Upper lobe of left lung (tissue), 6 donors: Measurements from ENCODE around the gene CCNJL. TPM values are rescaled to one million over a fixed set of nuclear protein-coding genes. Genes with fewer than 3 reads are reported as not detected.

Experiments used
- ATAC-seq, 2 donors: fragments of 200-7000 bp; cut with Tn5 transposase; one replicate each; pipeline ENCODE4 v1.9.1; 2022; ENCODE audit warnings: mild to moderate bottlenecking in 2 of 2, moderate library complexity in 2 of 2; ENCODE audit not compliant: low FRiP score in 2 of 2
- DNase-seq, 2 donors: peaks; one replicate each; pipeline ENCODE4 v3.0.0-alpha.2; 2019 to 2020
- H3K27ac ChIP-seq, 4 donors: fragments of 200-600 bp; sonication (generic); one replicate each; pipeline ENCODE4 v1.5.1; 2016 to 2019
- H3K27me3 ChIP-seq, 4 donors: fragments of 200-600 bp; sonication (generic); one replicate each; pipeline ENCODE4 v1.5.1; 2017 to 2019
- H3K36me3 ChIP-seq, 4 donors: fragments of 200-600 bp; sonication (generic); one replicate each; pipeline ENCODE4 v1.5.1; 2016 to 2019
- H3K4me1 ChIP-seq, 4 donors: fragments of 200-600 bp; sonication (generic); one replicate each; pipeline ENCODE4 v1.5.1; 2018 to 2019
- H3K4me3 ChIP-seq, 4 donors: fragments of 200-600 bp; sonication (generic); one replicate each; pipeline ENCODE4 v1.5.1; 2017 to 2019; ENCODE audit warnings: mild to moderate bottlenecking in 2 of 4, moderate library complexity in 1 of 4
- H3K9me3 ChIP-seq, 4 donors: fragments of 200-600 bp; sonication (generic); one replicate each; pipeline ENCODE4 v1.5.1; 2018 to 2019
- CTCF ChIP-seq, 6 experiments: fragments of 450-650 bp in 4 of 6; fragments of 200-600 bp in 2 of 6; sonication (generic) in 2 of 6; IDR thresholded peaks; one replicate each; pipeline ENCODE4 v1.5.1; 2016 to 2019; ENCODE audit warnings: antibody characterized with exemption in 6 of 6
- EP300 ChIP-seq, 4 donors: sonication (generic); formaldehyde crosslinking; IDR thresholded peaks; one replicate each; pipeline ENCODE4 v1.5.1; 2017; ENCODE audit warnings: antibody characterized with exemption in 4 of 4, control low read depth in 2 of 4
- POLR2A ChIP-seq, 4 donors: fragments of 450-650 bp; IDR thresholded peaks; one replicate each; pipeline ENCODE4 v1.5.1; 2016 to 2017; ENCODE audit warnings: antibody characterized with exemption in 4 of 4, mild to moderate bottlenecking in 2 of 4
- POLR2AphosphoS5 ChIP-seq, 2 donors: sonication (generic); formaldehyde crosslinking; IDR thresholded peaks; one replicate each; pipeline ENCODE4 v1.5.1; 2017; ENCODE audit warnings: antibody characterized with exemption in 2 of 2
- WGBS, 2 donors: methylation state at CpG; one replicate each; pipeline ENCODE4 v1.1.5; 2017 to 2018; 5-methylcytosine and 5-hydroxymethylcytosine counted together
- total RNA-seq, 6 donors: library from RNA; depleted of rRNA in 4 of 6; stranded (reverse); fragments of >200 nt in 4 of 6; gene quantifications; one replicate each; pipeline versions ENCODE4 v1.1.0 to v1.2.1, GENCODE V29; 2016 to 2021
- donor health status: DM: no; HTN: no; CAD: no; lungs with moderate emphysema.
- donor health status: DM: no; HTN: yes; CAD: no; lungs with severe emphysema.

CCNJL gene
- total RNA-seq, 6 donors from 2014 or later = 15.6 to 25.2 (median 21.2) TPM

- peaks cover 34 to 44% (median 40%) of the 10 kb centered on the region in 4 donors for H3K4me1 ChIP-seq
- 94 to 100% methylated on average over 2 of the region's 2 CpGs for WGBS, 2 donors
- no peak for TF ChIP-seq POLR2A (IDR thresholded peaks at IDR 0.05)
- TF ChIP-seq EP300 (IDR thresholded peaks at IDR 0.05) = no peak
- TF ChIP-seq CTCF (IDR thresholded peaks at IDR 0.05) = no peak
- H3K27ac ChIP-seq = no peak overlapping the region
- no peaks in the 10 kb centered on the region for H3K9me3 ChIP-seq
- H3K27me3 ChIP-seq = no peaks in the 10 kb centered on the region
- peaks cover 0 to 5% (median 1%) of the 10 kb centered on the region in 4 donors for H3K36me3 ChIP-seq
- H3K4me3 ChIP-seq = no peak overlapping the region
- DNase-seq = no peak
- ATAC-seq = no peak
Measured at GRCh38 chr5:160272889-160273288, 39.5 kb downstream of the CCNJL start.

GRCh38 chr5:160272264-160272663, 40.1 kb downstream of the CCNJL start:
- Histone ChIP-seq H3K36me3 (peaks cover 0 to 2% (median 0%) of the 10 kb centered on the region in 4 donors), H3K27me3 (no peaks in the 10 kb centered on the region), H3K9me3 (no peaks in the 10 kb centered on the region), H3K4me1 (peaks cover 34 to 47% (median 41%) of the 10 kb centered on the region in 4 donors), H3K27ac (peak overlapping the region; percentile 57 to 80 (median 74)), H3K4me3 (no peak overlapping the region)
- no peak for DNase-seq
- 85 to 86% methylated on average over 3 of the region's 3 CpGs for WGBS, 2 donors
- TF ChIP-seq CTCF (IDR thresholded peaks at IDR 0.05) = no peak
- no peak for TF ChIP-seq POLR2AphosphoS5 (IDR thresholded peaks at IDR 0.05)
- TF ChIP-seq POLR2A (IDR thresholded peaks at IDR 0.05) = no peak
- no peak for TF ChIP-seq EP300 (IDR thresholded peaks at IDR 0.05)
- ATAC-seq = no peak

- Histone ChIP-seq H3K4me1 (peaks cover 34 to 47% (median 41%) of the 10 kb centered on the region in 4 donors), H3K36me3 (peaks cover 0 to 2% (median 0%) of the 10 kb centered on the region in 4 donors), H3K4me3 (no peak overlapping the region), H3K27me3 (no peaks in the 10 kb centered on the region), H3K9me3 (no peaks in the 10 kb centered on the region), H3K27ac (peak overlapping the region; percentile 57 to 80 (median 74))
- no peak for TF ChIP-seq CTCF (IDR thresholded peaks at IDR 0.05)
- no peak for TF ChIP-seq EP300 (IDR thresholded peaks at IDR 0.05)
- no peak for TF ChIP-seq POLR2A (IDR thresholded peaks at IDR 0.05)
- TF ChIP-seq POLR2AphosphoS5 (IDR thresholded peaks at IDR 0.05) = no peak
- WGBS, 2 donors = 29 to 43% methylated on average over 6 of the region's 6 CpGs
- no peak for ATAC-seq
- DNase-seq = no peak
Measured at GRCh38 chr5:160271836-160272235, 40.5 kb downstream of the CCNJL start.

GRCh38 chr5:160271396-160271795, 41.0 kb downstream of the CCNJL start:
- Histone ChIP-seq H3K36me3 (peaks cover 0 to 2% (median 0%) of the 10 kb centered on the region in 4 donors), H3K27me3 (no peaks in the 10 kb centered on the region), H3K4me3 (no peak overlapping the region), H3K9me3 (no peaks in the 10 kb centered on the region), H3K27ac (peak overlapping the region; percentile 57 to 80 (median 74)), H3K4me1 (peaks cover 34 to 47% (median 41%) of the 10 kb centered on the region in 4 donors)
- ATAC-seq (peak; percentile 3 to 44), DNase-seq (peak in 1 of 2 donors; percentile 74)
- WGBS, 2 donors = 7 to 19% methylated on average over 7 to 8 of the region's 8 CpGs
- TF ChIP-seq POLR2AphosphoS5 (IDR thresholded peaks at IDR 0.05) (peak in 1 of 2 donors; percentile 38), POLR2A (IDR thresholded peaks at IDR 0.05) (no peak), EP300 (IDR thresholded peaks at IDR 0.05) (no peak), CTCF (IDR thresholded peaks at IDR 0.05) (no peak)

- DNase-seq (peak in 1 of 2 donors; percentile 36), ATAC-seq (no peak)
- H3K27ac ChIP-seq = peak overlapping the region; percentile 57 to 80 (median 74)
- H3K9me3 ChIP-seq = no peaks in the 10 kb centered on the region
- 39 to 41% methylated on average over 4 of the region's 4 CpGs for WGBS, 2 donors
- no peak for TF ChIP-seq CTCF (IDR thresholded peaks at IDR 0.05)
- TF ChIP-seq POLR2A (IDR thresholded peaks at IDR 0.05) = no peak
- no peak for TF ChIP-seq POLR2AphosphoS5 (IDR thresholded peaks at IDR 0.05)
- TF ChIP-seq EP300 (IDR thresholded peaks at IDR 0.05) = no peak
- H3K4me3 ChIP-seq = no peak overlapping the region
- H3K36me3 ChIP-seq = peaks cover 0 to 2% (median 0%) of the 10 kb centered on the region in 4 donors
- H3K4me1 ChIP-seq = peaks cover 34 to 47% (median 41%) of the 10 kb centered on the region in 4 donors
- no peaks in the 10 kb centered on the region for H3K27me3 ChIP-seq
Measured at GRCh38 chr5:160270704-160271103, 41.7 kb downstream of the CCNJL start.
